Endothelial cell of umbilical vein (primary cell): ENCODE results near the gene GATAD2A.

Experiments
- POLR2AphosphoS5 ChIP-seq: IDR thresholded peaks from 2 replicates; pipeline ENCODE4 v1.6.1; 2012; ENCODE audit warnings: low read depth, mild to moderate bottlenecking, control low read depth, low read length, moderate library complexity; ENCODE audit not compliant: insufficient read depth
- TF ChIP-seq, protein P1 (sequence below), 2 donors: IDR thresholded peaks; 1 replicate in 1 of 2; 2 replicates in 1 of 2; pipeline ENCODE4 v1.5.1; 2011; ENCODE audit warnings: low read length in 2 of 2, mild to moderate bottlenecking in 2 of 2, moderate library complexity in 2 of 2, control low read depth in 1 of 2, inconsistent platforms in 1 of 2, low read depth in 1 of 2; ENCODE audit not compliant: insufficient read depth in 1 of 2; ENCODE audit errors: extremely low read depth in 1 of 2

DNA sequence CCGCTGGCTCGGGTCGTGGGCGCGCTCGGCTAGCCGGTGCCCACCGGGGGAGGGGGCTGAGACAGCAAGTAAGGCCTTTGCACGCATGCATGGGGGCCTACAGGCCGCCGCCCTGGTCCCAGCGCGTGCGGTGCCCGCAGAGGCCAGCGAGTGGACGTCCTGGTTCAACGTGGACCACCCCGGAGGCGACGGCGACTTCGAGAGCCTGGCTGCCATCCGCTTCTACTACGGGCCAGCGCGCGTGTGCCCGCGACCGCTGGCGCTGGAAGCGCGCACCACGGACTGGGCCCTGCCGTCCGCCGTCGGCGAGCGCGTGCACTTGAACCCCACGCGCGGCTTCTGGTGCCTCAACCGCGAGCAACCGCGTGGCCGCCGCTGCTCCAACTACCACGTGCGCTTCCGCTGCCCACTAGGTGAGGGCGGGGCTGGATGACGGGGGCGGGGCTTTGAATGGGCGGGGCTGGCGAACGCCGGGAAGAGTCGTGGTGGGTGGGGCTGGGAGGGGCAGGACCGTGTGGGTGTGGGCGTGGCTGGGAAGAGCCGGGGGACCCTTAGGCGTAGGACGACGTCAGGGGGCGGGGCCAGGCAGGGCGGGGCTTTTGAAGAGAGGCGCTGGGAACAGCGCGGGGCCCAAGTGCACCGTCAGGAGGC, 134.7 kb downstream of the GATAD2A start:
- TF ChIP-seq, protein P1, sequence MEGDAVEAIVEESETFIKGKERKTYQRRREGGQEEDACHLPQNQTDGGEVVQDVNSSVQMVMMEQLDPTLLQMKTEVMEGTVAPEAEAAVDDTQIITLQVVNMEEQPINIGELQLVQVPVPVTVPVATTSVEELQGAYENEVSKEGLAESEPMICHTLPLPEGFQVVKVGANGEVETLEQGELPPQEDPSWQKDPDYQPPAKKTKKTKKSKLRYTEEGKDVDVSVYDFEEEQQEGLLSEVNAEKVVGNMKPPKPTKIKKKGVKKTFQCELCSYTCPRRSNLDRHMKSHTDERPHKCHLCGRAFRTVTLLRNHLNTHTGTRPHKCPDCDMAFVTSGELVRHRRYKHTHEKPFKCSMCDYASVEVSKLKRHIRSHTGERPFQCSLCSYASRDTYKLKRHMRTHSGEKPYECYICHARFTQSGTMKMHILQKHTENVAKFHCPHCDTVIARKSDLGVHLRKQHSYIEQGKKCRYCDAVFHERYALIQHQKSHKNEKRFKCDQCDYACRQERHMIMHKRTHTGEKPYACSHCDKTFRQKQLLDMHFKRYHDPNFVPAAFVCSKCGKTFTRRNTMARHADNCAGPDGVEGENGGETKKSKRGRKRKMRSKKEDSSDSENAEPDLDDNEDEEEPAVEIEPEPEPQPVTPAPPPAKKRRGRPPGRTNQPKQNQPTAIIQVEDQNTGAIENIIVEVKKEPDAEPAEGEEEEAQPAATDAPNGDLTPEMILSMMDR (IDR thresholded peaks at IDR 0.05; ENCODE audit: extremely low read depth in 1 of 2, insufficient read depth in 1 of 2, low read depth in 1 of 2, low read length in 2 of 2) = no peak
- TF ChIP-seq POLR2AphosphoS5 = no peak
